Endometrium (tissue), 2 donors: ENCODE measurements around the gene TIMMDC1.
"Not testable (repeated sequence)": the region's sequence is repeated elsewhere in the genome, so short reads cannot be mapped to it uniquely, and the experiment has no call there.

Source experiments
- FAIRE-seq: peaks from 2 replicates; lab custom pipeline; 2012; peaks lifted over from hg19 to GRCh38; lab: Jason Lieb, UNC
- donor health status: control.
- donor health status: control.

The TIMMDC1 gene

GRCh38 chr3:119510690-119511089, 12.3 kb downstream of the TIMMDC1 start:
- FAIRE-seq, result no peak

DNA sequence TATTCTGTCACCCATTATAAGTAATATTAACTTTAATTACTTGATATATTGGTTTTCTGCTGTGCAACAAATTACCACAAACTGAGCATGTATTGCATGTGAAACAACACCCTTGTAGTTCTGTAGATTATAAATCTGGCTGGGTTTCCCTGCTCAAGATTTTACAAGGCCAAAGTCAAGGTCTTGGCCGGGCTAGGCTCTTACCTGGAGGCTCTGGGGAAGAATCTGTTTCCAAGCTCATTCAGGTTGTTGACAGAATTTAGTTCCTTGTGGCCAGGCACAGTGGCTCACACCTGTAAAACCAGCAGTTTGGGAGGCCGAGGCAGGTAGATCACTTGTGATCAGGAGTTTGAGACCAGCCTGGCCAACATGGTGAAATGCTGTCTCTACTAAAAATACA, 16.3 kb downstream of the TIMMDC1 start:
- FAIRE-seq, result no peak

DNA sequence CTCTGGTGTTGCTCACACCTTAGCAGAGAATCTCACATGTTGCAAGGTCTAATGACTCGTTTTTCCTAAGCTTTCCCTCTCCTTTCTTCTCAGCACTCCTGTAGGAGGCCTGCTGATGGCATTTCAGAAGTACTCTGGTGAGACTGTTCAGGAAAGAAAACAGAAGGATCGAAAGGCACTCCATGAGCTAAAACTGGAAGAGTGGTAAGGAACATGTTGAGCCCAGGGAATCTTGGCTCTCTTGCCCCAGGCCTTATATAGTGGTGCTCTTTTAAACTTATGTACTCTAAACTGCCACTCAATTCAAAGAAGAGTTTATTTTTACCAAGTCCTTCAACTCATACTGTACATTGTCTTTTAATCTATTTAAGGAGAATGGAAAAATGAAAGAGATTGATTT, 18.8 kb downstream of the TIMMDC1 start:
- no peak for FAIRE-seq

- no peak for FAIRE-seq
Measured at GRCh38 chr3:119518026-119518425, 19.7 kb downstream of the TIMMDC1 start.

DNA sequence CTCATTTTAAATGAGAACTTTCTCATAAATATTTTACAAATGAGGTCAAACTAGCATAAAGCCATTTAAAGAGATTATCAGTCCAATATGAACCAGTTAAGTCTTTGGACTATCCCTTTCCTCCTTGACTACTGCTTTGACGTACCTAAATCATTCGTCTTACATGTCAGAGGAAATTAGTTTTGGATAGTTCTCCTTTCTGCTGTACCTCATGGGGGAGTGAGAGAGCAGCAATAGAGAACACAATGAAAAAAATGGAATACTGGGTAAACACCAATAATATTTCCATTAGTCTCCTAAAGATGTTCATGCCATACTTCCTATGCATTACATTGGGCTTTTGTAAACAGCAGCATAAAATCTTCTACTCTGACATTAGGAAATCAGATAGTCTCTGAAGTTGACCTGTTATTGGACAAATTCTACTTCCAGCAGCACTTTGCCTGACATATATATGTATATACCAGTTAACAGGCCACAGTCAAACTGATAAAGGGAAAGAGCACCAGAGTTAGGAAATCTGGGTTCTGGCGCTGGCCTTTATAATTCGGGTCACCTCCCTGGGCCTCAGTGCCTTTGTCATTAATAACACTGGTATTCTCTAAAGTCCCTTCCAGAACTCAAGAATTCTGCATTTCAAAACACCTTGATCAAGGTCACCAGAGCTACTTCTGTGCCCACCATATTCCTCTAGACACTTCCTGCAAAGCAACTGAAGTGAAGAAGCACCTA, 26.8 kb downstream of the TIMMDC1 start:
- no peak for FAIRE-seq

- FAIRE-seq, result no peak
Measured at GRCh38 chr3:119527714-119528113, 29.4 kb downstream of the TIMMDC1 start.

GRCh38 chr3:119529883-119530282, 31.5 kb downstream of the TIMMDC1 start:
- FAIRE-seq, result no peak

DNA sequence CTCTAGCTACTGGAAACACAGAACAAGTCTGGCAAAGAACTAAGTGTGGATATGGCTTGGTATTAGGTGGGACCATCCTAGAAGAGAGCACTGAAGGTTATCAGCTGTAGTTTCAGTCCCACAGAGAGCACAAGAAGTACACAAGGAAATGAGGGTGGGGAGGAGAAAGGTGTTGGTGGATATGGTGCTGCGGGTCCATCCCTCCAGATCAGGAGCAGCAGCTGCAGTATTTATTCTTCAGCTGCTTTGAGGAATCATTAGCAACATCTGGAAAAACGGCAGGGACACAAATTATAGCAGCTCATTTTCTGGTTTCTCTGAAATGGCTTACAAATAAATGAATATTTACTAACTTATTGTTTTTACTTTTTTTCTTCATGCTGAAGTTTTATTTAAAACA, 32.1 kb downstream of the TIMMDC1 start:
- FAIRE-seq, result no peak

- no peak for FAIRE-seq
Measured at GRCh38 chr3:119531151-119531550, 32.8 kb downstream of the TIMMDC1 start.

- FAIRE-seq, result no peak
Measured at GRCh38 chr3:119534296-119534695, 35.9 kb downstream of the TIMMDC1 start.

- FAIRE-seq, result no peak
Measured at GRCh38 chr3:119536757-119537156, 38.4 kb downstream of the TIMMDC1 start.

DNA sequence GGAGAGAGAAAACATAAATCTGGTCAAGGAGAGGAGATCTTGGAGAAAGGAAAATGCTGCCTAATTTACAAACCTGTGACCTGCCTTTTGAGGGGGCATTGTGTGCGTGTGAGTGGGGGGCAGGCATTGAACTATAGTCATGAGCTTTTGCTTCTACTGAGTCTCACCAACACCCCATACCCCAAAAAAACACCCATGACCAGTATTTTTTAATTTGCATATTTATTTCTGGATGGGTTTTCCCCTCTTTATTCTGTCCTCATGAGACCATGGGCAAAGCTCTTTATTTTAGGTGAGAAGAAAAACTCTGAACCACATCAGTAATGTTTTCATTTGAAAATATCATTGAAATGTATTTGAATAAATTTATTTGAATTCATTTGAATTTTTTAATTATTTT, 40.4 kb downstream of the TIMMDC1 start:
- no peak for FAIRE-seq

GRCh38 chr3:119541547-119541946, 43.2 kb downstream of the TIMMDC1 start:
- no peak for FAIRE-seq

- no peak for FAIRE-seq
Measured at GRCh38 chr3:119542168-119542767, 43.9 kb downstream of the TIMMDC1 start.

- FAIRE-seq, result no peak
Measured at GRCh38 chr3:119543147-119543546, 44.8 kb downstream of the TIMMDC1 start.

- FAIRE-seq, result no peak
Measured at GRCh38 chr3:119547227-119547626, 48.9 kb downstream of the TIMMDC1 start.

- no peak for FAIRE-seq
Measured at GRCh38 chr3:119548341-119548740, 50.0 kb downstream of the TIMMDC1 start.

GRCh38 chr3:119550192-119550910, 52.0 kb downstream of the TIMMDC1 start:
- FAIRE-seq, result no peak

DNA sequence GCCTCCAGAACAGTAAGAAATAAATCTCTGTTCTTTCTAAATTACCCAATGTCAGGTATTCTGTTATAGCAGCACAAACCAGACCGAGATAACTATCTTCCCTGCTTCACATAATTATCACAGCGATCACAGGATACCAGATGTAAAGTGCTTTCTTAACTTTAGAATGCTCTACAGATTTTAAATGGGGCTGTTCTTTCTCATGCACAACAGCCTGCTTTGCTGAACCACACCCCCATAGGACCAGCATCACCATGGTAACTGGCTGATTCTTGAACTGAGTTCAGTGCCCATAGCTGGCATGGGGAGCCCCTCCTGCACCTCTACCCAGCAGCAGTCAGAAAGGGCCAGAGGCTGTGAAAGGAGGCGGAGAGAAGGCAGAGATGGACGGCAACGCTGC, 53.3 kb downstream of the TIMMDC1 start:
- no peak for FAIRE-seq

- not testable (repeated sequence) for FAIRE-seq
Measured at GRCh38 chr3:119552928-119553327, 54.6 kb downstream of the TIMMDC1 start.

DNA sequence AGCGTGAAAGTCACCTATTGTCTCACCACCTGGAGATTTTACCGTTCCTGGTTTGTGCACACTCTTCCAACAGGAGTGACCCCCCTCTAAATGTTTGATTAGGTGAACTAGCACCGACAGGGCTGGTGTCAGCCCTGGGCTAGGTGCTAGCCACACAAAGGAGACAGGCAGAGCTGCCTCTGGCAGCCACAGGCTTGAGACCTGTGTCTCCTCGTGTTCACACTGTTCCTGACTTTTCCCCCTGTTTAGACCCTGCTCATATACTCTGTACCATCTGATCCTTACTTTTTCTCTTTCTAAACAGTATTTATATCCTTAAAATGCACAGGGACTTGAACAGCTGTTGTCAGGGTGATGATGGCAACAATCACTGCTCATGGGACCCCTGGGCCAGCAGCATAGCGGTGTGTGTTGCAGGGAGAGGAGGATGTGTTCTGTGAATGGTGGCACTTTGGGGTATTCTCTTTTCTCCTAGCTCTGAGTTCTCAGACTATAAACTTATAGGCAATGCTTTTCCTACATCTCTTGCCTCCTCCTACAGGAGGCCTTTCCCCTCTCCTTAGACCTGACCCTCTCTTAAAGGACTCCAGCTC, 55.6 kb downstream of the TIMMDC1 start:
- FAIRE-seq, result no peak

DNA sequence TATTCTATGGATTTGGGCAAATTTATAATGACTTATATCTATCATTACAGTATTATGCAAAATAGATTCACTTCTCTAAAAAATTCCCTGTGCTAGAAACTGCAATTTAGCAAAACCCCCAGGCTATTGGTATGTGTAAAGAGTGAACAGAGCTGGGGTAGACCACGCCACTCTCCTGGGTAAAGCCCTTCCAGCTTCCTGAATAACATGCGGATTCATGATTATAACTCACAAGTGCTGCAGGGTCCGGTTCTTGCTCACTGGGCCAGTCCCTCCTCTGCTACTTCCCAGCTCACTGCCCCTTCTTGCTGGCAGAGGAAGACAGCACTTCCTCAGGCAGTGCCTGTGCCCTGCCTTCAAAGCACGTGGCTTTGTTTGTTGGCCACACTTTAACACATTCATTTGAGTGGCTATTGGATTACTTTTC, 57.0 kb downstream of the TIMMDC1 start:
- no peak for FAIRE-seq

DNA sequence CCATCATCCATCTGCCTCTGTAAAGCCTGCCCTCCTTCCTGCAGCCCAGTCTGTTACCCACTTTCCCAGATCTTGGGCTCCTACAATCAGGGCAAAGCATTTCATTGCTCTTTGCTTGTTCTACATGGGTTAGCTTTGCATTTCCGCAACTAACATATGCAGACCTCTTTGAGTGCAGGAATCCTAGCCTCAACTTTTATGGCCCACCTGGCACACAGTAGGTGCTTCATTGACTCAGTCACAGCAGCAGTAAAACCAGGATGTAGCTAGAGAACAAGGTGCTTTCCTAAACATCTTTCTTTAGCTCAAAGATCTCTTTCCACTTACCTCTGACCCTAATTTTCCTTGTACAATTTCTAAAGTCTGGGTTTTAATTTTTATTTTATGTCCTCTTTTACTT, 57.6 kb downstream of the TIMMDC1 start:
- FAIRE-seq, result no peak
